ENCODE data around the gene SARS1. TPM values are rescaled to one million over a fixed set of nuclear protein-coding genes. Genes with fewer than 3 reads are reported as not detected.

SARS1 gene
- total RNA-seq, 1 donor from 2014 or later: 156 TPM

- Mint-ChIP-seq H3K36me3 (ENCODE audit: low read depth) (no peaks in the 10 kb centered on the region), H3K4me1 (peaks cover 3% of the 10 kb centered on the region), H3K27ac (ENCODE audit: unreplicated experiment) (no peak overlapping the region), H3K27me3 (ENCODE audit: low read depth) (no peaks in the 10 kb centered on the region), H3K9me3 (no peaks in the 10 kb centered on the region), H3K4me3 (no peak overlapping the region)
- TF ChIP-seq, protein P1, sequence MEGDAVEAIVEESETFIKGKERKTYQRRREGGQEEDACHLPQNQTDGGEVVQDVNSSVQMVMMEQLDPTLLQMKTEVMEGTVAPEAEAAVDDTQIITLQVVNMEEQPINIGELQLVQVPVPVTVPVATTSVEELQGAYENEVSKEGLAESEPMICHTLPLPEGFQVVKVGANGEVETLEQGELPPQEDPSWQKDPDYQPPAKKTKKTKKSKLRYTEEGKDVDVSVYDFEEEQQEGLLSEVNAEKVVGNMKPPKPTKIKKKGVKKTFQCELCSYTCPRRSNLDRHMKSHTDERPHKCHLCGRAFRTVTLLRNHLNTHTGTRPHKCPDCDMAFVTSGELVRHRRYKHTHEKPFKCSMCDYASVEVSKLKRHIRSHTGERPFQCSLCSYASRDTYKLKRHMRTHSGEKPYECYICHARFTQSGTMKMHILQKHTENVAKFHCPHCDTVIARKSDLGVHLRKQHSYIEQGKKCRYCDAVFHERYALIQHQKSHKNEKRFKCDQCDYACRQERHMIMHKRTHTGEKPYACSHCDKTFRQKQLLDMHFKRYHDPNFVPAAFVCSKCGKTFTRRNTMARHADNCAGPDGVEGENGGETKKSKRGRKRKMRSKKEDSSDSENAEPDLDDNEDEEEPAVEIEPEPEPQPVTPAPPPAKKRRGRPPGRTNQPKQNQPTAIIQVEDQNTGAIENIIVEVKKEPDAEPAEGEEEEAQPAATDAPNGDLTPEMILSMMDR (conservative IDR thresholded peaks at IDR 0.05): no peak
- no peak for DNase-seq (ENCODE audit: low read depth, low spot score)
Measured at GRCh38 chr1:109190189-109190588, 23.5 kb upstream of the SARS1 start.

DNA sequence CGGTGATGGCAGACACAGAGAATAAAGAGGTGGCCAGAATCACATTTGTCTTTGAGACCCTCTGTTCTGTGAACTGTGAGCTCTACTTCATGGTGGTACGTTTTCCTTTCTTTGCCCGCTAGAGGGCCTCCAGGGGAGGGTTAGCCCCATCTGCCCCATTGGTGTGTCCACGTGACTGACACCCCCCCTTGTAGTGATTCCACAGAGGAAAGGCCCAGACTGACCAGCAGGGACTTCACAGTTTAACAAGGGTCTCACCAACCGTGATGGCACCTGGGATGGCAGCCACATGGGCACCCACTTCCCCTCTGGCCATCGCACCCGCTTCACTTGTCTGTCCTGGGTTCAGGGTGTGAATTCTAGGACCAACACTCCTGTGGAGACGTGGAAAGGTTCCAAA is 22.3 kb upstream of the SARS1 start:
- H3K27ac Mint-ChIP-seq (ENCODE audit: unreplicated experiment): no peak overlapping the region
- H3K4me3 Mint-ChIP-seq: no peak overlapping the region
- H3K9me3 Mint-ChIP-seq: no peaks in the 10 kb centered on the region
- no peaks in the 10 kb centered on the region for H3K36me3 Mint-ChIP-seq (ENCODE audit: low read depth)
- TF ChIP-seq, protein P1 (conservative IDR thresholded peaks at IDR 0.05): peak; percentile 42
- H3K4me1 Mint-ChIP-seq: peaks cover 6% of the 10 kb centered on the region
- DNase-seq (ENCODE audit: low read depth, low spot score): no peak
- no peaks in the 10 kb centered on the region for H3K27me3 Mint-ChIP-seq (ENCODE audit: low read depth)

- TF ChIP-seq, protein P1 (conservative IDR thresholded peaks at IDR 0.05): no peak
- Mint-ChIP-seq H3K9me3 (no peaks in the 10 kb centered on the region), H3K4me1 (peaks cover 3% of the 10 kb centered on the region), H3K36me3 (ENCODE audit: low read depth) (no peaks in the 10 kb centered on the region), H3K27me3 (ENCODE audit: low read depth) (no peaks in the 10 kb centered on the region), H3K4me3 (no peak overlapping the region), H3K27ac (ENCODE audit: unreplicated experiment) (no peak overlapping the region)
- no peak for DNase-seq (ENCODE audit: low read depth, low spot score)
Measured at GRCh38 chr1:109191891-109192290, 21.8 kb upstream of the SARS1 start.

DNA sequence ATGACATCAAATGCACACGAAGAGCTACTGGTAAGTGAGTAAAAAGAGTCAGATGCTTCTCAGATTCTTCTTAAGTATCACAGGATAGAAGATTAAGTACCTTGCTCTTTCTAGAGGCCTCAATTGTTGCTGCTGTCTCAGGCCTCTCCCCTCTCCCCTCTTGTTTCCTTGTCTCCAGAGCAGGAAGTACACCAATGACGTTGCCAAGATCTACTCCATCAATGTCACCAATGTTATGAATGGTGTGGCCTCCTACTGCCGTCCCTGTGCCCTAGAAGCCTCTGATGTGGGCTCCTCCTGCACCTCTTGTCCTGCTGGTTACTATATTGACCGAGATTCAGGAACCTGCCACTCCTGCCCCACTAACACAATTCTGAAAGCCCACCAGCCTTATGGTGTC is 21.3 kb upstream of the SARS1 start:
- H3K4me3 Mint-ChIP-seq: no peak overlapping the region

GRCh38 chr1:109193653-109194590 is 19.8 kb upstream of the SARS1 start:
- Mint-ChIP-seq H3K36me3 (ENCODE audit: low read depth) (no peaks in the 10 kb centered on the region), H3K4me3 (no peak overlapping the region), H3K27me3 (ENCODE audit: low read depth) (no peaks in the 10 kb centered on the region), H3K4me1 (peaks cover 12% of the 10 kb centered on the region), H3K27ac (ENCODE audit: unreplicated experiment) (no peak overlapping the region), H3K9me3 (no peaks in the 10 kb centered on the region)
- TF ChIP-seq, protein P1 (conservative IDR thresholded peaks at IDR 0.05): peak; percentile 69
- DNase-seq (ENCODE audit: low read depth, low spot score): peak; percentile 34

More for the DNA sequence above, 21.3 kb upstream of the SARS1 start:
- Mint-ChIP-seq H3K36me3 (ENCODE audit: low read depth) (no peaks in the 10 kb centered on the region), H3K4me1 (peaks cover 7% of the 10 kb centered on the region), H3K27me3 (ENCODE audit: low read depth) (no peaks in the 10 kb centered on the region), H3K27ac (ENCODE audit: unreplicated experiment) (no peak overlapping the region), H3K9me3 (no peaks in the 10 kb centered on the region)
- TF ChIP-seq, protein P1 (conservative IDR thresholded peaks at IDR 0.05): no peak
- DNase-seq (ENCODE audit: low read depth, low spot score): no peak
